Gastroesophageal sphincter (tissue), 3 donors: ENCODE results near the gene FHOD3.

Experiments
- EP300 ChIP-seq: sonication (generic); formaldehyde crosslinking; IDR thresholded peaks from one replicate; pipeline ENCODE4 v1.6.1; 2017; ENCODE audit warnings: antibody characterized with exemption, mild to moderate bottlenecking
- POLR2A ChIP-seq, 2 donors: fragments of 450-650 bp; IDR thresholded peaks; one replicate each; pipeline ENCODE4 v1.6.1; 2017; ENCODE audit warnings: antibody characterized with exemption in 2 of 2, mild to moderate bottlenecking in 2 of 2, moderate library complexity in 1 of 2
- POLR2AphosphoS5 ChIP-seq: sonication (generic); formaldehyde crosslinking; IDR thresholded peaks from one replicate; pipeline ENCODE4 v1.6.1; 2017; ENCODE audit warnings: antibody characterized with exemption
- TF ChIP-seq, protein P1 (sequence below), 4 experiments: fragments of 200-600 bp in 2 of 4; fragments of 450-650 bp in 2 of 4; sonication (generic) in 1 of 4; IDR thresholded peaks; one replicate each; pipeline ENCODE4 v1.5.1; 2017 to 2019; ENCODE audit warnings: antibody characterized with exemption in 4 of 4, mild to moderate bottlenecking in 2 of 4, moderate library complexity in 2 of 4

DNA sequence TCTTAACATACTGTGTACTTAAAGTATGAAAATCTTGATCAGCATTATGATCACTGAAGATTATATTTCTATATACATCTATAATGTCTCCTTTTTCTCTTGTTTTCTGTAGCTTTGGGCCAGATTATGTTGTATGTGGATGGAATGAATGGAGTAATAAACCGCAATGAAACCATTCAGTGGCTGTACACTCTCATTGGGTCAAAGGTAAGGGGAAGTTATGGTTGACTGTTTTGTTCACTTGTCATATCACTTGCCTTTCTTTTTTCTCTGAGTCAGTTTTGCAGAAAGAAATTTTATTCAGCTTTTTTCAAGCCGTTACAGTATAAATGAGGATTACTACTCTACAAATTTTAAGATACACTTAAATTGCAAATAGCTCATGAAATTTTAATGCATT is 278.8 kb downstream of the FHOD3 start:
- TF ChIP-seq, protein P1, sequence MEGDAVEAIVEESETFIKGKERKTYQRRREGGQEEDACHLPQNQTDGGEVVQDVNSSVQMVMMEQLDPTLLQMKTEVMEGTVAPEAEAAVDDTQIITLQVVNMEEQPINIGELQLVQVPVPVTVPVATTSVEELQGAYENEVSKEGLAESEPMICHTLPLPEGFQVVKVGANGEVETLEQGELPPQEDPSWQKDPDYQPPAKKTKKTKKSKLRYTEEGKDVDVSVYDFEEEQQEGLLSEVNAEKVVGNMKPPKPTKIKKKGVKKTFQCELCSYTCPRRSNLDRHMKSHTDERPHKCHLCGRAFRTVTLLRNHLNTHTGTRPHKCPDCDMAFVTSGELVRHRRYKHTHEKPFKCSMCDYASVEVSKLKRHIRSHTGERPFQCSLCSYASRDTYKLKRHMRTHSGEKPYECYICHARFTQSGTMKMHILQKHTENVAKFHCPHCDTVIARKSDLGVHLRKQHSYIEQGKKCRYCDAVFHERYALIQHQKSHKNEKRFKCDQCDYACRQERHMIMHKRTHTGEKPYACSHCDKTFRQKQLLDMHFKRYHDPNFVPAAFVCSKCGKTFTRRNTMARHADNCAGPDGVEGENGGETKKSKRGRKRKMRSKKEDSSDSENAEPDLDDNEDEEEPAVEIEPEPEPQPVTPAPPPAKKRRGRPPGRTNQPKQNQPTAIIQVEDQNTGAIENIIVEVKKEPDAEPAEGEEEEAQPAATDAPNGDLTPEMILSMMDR (IDR thresholded peaks at IDR 0.05), result no peak
- TF ChIP-seq EP300 (no peak), POLR2A (IDR thresholded peaks at IDR 0.05) (no peak), POLR2AphosphoS5 (no peak)
